DND-41 (cell line): ENCODE measurements around the gene DNAH17.

Source experiments
- ATAC-seq: fragments of 200-7000 bp; cut with Tn5 transposase; 3 replicates; pipeline ENCODE4 v1.9.1; 2021; ENCODE audit warnings: low read depth; ENCODE audit not compliant: insufficient read depth
- DNase-seq: peaks from one replicate; pipeline ENCODE4 v3.0.0-alpha.2; 2020
- H2AFZ ChIP-seq: 2 replicates; pipeline ENCODE4 v1.6.0; 2012; ENCODE audit warnings: low read depth, low read length
- H3K27ac ChIP-seq: 2 replicates; pipeline ENCODE4 v1.5.1; 2012; ENCODE audit warnings: low read length, inconsistent platforms
- H3K27me3 ChIP-seq: fragments of 200-600 bp; sonication (generic); 2 replicates; pipeline ENCODE4 v1.6.0; 2012; ENCODE audit warnings: low read length, mild to moderate bottlenecking, inconsistent platforms; ENCODE audit not compliant: insufficient read depth, poor library complexity
- H3K36me3 ChIP-seq: 2 replicates; pipeline ENCODE4 v1.5.1; 2012; ENCODE audit warnings: low read length, inconsistent platforms; ENCODE audit not compliant: insufficient read depth
- H3K4me1 ChIP-seq: 2 replicates; pipeline ENCODE4 v1.5.1; 2012; ENCODE audit warnings: mild to moderate bottlenecking, low read length; ENCODE audit not compliant: insufficient read depth
- H3K4me2 ChIP-seq: 2 replicates; pipeline ENCODE4 v1.6.0; 2012; ENCODE audit warnings: mild to moderate bottlenecking, moderate library complexity, low read length, inconsistent platforms; ENCODE audit not compliant: insufficient read depth
- H3K4me3 ChIP-seq, 2 experiments: fragments of 200-600 bp in 1 of 2; shearing (Covaris generic) in 1 of 2; 2 replicates each; pipeline ENCODE4 v1.5.1; 2012 to 2016; ENCODE audit warnings: inconsistent platforms in 2 of 2, low read length in 2 of 2, mild to moderate bottlenecking in 2 of 2, low read depth in 1 of 2, moderate library complexity in 1 of 2
- H3K79me2 ChIP-seq: 2 replicates; pipeline ENCODE4 v1.6.0; 2012; ENCODE audit warnings: low read length, inconsistent platforms; ENCODE audit not compliant: insufficient read depth
- H3K9ac ChIP-seq: 2 replicates; pipeline ENCODE4 v1.6.0; 2012; ENCODE audit warnings: low read depth, mild to moderate bottlenecking, inconsistent platforms, low read length, moderate library complexity
- H3K9me3 ChIP-seq: 2 replicates; pipeline ENCODE4 v1.5.1; 2012; ENCODE audit warnings: low read length, moderate library complexity, mild to moderate bottlenecking, inconsistent platforms; ENCODE audit not compliant: insufficient read depth, severe bottlenecking
- H4K20me1 ChIP-seq: 2 replicates; pipeline ENCODE4 v1.6.0; 2012; ENCODE audit warnings: low read length; ENCODE audit not compliant: insufficient read depth
- EZH2 ChIP-seq: IDR thresholded peaks from 3 replicates; pipeline ENCODE4 v1.6.1; 2012; ENCODE audit warnings: borderline replicate concordance, low read depth, mild to moderate bottlenecking, moderate library complexity, low read length, inconsistent platforms; ENCODE audit not compliant: severe bottlenecking
- TF ChIP-seq, protein P1 (sequence below): IDR thresholded peaks from 2 replicates; pipeline ENCODE4 v1.5.1; 2012; ENCODE audit warnings: borderline replicate concordance, low read length, moderate library complexity, mild to moderate bottlenecking; ENCODE audit not compliant: poor library complexity, severe bottlenecking; ENCODE audit errors: extremely low read depth

DNAH17 gene

GRCh38 chr17:78426293-78426879 is 150.8 kb downstream of the DNAH17 start:
- no peak overlapping the region for H2AFZ ChIP-seq
- no peaks in the 10 kb centered on the region for H3K4me1 ChIP-seq
- H3K9me3 ChIP-seq = no peaks in the 10 kb centered on the region
- ATAC-seq (no peak), DNase-seq (no peak)
- no peak overlapping the region for H3K27ac ChIP-seq
- no peak overlapping the region for H3K4me2 ChIP-seq
- H3K79me2 ChIP-seq = no peaks in the 10 kb centered on the region
- H3K4me3 ChIP-seq = no peak overlapping the region
- no peaks in the 10 kb centered on the region for H3K27me3 ChIP-seq
- H4K20me1 ChIP-seq = peaks cover 12% of the 10 kb centered on the region
- no peak overlapping the region for H3K9ac ChIP-seq
- TF ChIP-seq EZH2 = no peak
- TF ChIP-seq, protein P1, sequence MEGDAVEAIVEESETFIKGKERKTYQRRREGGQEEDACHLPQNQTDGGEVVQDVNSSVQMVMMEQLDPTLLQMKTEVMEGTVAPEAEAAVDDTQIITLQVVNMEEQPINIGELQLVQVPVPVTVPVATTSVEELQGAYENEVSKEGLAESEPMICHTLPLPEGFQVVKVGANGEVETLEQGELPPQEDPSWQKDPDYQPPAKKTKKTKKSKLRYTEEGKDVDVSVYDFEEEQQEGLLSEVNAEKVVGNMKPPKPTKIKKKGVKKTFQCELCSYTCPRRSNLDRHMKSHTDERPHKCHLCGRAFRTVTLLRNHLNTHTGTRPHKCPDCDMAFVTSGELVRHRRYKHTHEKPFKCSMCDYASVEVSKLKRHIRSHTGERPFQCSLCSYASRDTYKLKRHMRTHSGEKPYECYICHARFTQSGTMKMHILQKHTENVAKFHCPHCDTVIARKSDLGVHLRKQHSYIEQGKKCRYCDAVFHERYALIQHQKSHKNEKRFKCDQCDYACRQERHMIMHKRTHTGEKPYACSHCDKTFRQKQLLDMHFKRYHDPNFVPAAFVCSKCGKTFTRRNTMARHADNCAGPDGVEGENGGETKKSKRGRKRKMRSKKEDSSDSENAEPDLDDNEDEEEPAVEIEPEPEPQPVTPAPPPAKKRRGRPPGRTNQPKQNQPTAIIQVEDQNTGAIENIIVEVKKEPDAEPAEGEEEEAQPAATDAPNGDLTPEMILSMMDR = no peak
- peaks cover 75% of the 10 kb centered on the region for H3K36me3 ChIP-seq

DNA sequence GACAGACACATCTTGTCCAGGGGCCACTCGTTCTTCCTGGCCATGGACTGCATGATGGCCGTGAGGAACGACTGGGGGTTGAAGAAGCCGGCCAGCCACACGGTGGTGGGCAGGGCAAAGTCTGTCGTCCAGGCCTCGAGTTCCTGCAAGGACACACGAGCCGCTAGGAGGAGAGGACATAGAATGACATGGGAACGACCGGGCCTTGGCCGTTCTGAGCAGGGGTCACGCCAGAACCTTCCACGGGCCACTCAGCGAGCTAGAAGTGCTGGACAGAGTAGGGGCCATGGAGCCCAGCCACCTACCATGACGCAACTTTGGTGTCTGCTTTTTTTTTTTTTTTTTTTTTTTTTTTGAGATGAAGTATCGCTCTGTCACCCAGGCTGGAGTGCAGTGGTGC is 151.8 kb downstream of the DNAH17 start:
- TF ChIP-seq, protein P1 = no peak
- DNase-seq (no peak), ATAC-seq (no peak)
- Histone ChIP-seq H3K79me2 (no peaks in the 10 kb centered on the region), H3K36me3 (peaks cover 84% of the 10 kb centered on the region), H4K20me1 (peaks cover 16% of the 10 kb centered on the region), H3K4me2 (no peak overlapping the region), H3K4me3 (no peak overlapping the region), H3K27ac (no peak overlapping the region), H3K9ac (no peak overlapping the region), H3K9me3 (no peaks in the 10 kb centered on the region), H3K4me1 (no peaks in the 10 kb centered on the region), H3K27me3 (no peaks in the 10 kb centered on the region), H2AFZ (no peak overlapping the region)

DNA sequence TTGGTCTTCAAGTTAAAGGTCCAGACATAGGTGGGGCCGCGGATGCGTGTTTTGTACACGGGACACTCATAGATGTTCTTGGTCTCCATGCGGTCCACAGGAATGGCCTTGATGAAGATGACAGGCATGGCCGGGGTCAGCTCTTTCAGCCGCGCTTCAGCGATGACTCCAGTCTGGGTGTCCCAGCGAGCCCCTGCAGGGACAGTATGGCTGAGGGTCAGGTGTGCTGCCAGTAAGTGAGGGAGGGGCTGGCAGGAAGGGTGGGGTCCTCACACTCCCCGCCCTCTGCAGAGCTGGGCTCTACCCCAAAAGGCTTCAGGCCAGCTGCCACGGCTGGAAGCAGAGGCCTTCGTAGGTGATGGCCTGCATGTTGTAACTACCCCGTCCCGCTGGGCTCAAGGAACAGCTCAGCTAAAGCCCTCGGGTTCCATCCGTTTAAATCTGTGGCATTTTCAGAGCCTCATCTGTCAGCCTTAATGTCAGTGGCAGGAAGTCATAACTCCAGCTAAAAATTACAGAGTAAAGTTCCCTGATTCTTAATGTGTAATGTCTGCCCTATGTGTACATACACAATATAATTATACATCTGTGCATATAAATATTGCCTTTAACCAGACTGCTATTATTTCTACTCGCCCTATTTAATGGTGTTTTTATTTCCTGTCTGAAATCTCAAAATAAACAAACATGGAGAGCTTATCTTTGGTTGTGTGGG is 153.1 kb downstream of the DNAH17 start:
- Histone ChIP-seq H3K4me3 (no peak overlapping the region), H3K27ac (no peak overlapping the region), H3K4me1 (no peaks in the 10 kb centered on the region), H3K9ac (no peak overlapping the region), H3K9me3 (no peaks in the 10 kb centered on the region), H3K79me2 (no peaks in the 10 kb centered on the region), H4K20me1 (peaks cover 28% of the 10 kb centered on the region), H3K36me3 (peaks cover 91% of the 10 kb centered on the region), H2AFZ (no peak overlapping the region), H3K4me2 (no peak overlapping the region), H3K27me3 (no peaks in the 10 kb centered on the region)
- no peak for ATAC-seq
- no peak for TF ChIP-seq EZH2
- TF ChIP-seq, protein P1 = no peak
- DNase-seq = no peak
